C1 segment of cervical spinal cord (tissue), 14 donors: Measurements from ENCODE around the gene USP17L25.
"Not testable (repeated sequence)": the region's sequence is repeated elsewhere in the genome, so short reads cannot be mapped to it uniquely, and the experiment has no call there.

Experiments used
- DNase-seq, 14 donors: peaks; one replicate each; lab custom pipeline; 2025; lab: John Stamatoyannopoulos, UW

Gene USP17L25, protein sequence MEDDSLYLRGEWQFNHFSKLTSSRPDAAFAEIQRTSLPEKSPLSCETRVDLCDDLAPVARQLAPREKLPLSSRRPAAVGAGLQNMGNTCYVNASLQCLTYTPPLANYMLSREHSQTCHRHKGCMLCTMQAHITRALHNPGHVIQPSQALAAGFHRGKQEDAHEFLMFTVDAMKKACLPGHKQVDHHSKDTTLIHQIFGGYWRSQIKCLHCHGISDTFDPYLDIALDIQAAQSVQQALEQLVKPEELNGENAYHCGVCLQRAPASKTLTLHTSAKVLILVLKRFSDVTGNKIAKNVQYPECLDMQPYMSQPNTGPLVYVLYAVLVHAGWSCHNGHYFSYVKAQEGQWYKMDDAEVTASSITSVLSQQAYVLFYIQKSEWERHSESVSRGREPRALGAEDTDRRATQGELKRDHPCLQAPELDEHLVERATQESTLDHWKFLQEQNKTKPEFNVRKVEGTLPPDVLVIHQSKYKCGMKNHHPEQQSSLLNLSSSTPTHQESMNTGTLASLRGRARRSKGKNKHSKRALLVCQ

GRCh38 chr4:9329611-9330010 lies at the start of gene USP17L25:
TSS of gene USP17L25 (plus strand) at chr4:9329911. CDS start at chr4:9329911, 0 bp downstream.
- DNase-seq = not testable (repeated sequence)

DNA sequence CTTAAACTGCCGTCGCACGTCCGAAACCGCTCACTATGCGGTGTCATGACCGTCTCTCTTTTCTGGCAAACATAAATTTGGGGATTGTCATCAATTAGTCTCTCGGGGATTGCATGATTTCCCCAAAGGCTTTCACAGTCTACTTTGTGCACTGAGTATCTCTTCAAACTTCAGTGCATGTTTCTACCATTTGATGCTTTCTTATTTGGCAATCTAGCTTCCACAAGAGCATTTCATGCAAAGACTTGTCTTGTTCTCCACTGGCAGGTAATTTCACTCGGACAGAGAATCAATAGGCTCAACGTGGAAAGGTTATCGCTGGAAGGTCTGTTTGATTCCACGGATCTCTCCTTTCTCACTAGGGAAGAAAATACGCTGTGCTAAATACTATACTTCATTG lies 5.5 kb upstream of the USP17L25 start:
- not testable (repeated sequence) for DNase-seq

GRCh38 chr4:9324865-9325264 lies 4.8 kb upstream of the USP17L25 start, which contains the start of gene USP17L24:
TSS of gene USP17L24 (plus strand) at chr4:9325165. CDS start at chr4:9325165, 0 bp downstream.
- DNase-seq = not testable (repeated sequence)

- not testable (repeated sequence) for DNase-seq
These were observed 4.6 kb downstream of the USP17L25 start, which contains the start of gene USP17L26 for GRCh38 chr4:9334358-9334757. TSS of gene USP17L26 (plus strand) at chr4:9334658. CDS start at chr4:9334658, 0 bp downstream.

- not testable (repeated sequence) for DNase-seq
These were observed 9.4 kb downstream of the USP17L25 start, which contains the start of gene USP17L5 for GRCh38 chr4:9339103-9339502. TSS of gene USP17L5 (plus strand) at chr4:9339403. CDS start at chr4:9339403, 0 bp downstream.

- DNase-seq = not testable (repeated sequence)
These were observed 14.1 kb downstream of the USP17L25 start, which contains the start of gene USP17L27 for GRCh38 chr4:9343848-9344247. TSS of gene USP17L27 (plus strand) at chr4:9344148. CDS start at chr4:9344148, 0 bp downstream.

DNA sequence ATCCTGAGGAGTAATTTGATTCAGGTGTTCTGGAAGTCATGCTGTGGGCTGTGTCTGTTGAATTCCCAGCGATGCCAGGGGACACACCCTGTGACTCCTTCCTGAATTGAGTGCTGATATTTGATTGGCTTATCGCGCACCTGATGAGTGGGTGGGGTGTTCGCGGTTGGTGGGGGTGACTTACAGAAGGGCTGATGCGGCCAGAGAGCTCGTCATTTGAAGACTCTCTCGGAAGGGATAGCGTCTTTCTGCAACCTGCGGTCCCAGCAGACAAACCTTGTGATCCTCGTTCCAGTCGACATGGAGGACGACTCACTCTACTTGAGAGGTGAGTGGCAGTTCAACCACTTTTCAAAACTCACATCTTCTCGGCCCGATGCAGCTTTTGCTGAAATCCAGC lies 18.9 kb downstream of the USP17L25 start, which contains the start of gene USP17L28:
Gene USP17L28 (plus strand): TSS at position 301 of the 400 bp plus-strand sequence. CDS start 0 bp downstream, at position 301.
- DNase-seq = not testable (repeated sequence)

DNA sequence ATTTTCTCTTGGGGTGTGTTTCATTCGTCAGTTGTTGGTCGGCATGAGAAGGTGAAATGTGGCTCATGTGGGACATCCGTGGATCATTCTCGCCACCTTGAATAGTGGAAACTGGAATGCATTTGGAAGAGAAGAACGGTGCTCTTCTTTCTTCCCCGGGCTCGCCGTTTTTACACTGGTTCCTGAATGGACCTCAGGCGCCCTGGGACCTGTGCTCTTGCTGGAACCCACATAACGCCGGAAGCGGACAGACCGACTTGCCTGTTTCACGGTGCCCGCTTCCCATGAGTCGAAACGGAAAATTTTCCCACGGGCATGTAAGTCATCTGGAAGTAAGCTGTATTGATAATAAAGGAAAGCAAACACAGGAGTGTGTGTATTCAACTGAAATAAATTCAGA lies 21.2 kb downstream of the USP17L25 start:
- DNase-seq = not testable (repeated sequence)

DNA sequence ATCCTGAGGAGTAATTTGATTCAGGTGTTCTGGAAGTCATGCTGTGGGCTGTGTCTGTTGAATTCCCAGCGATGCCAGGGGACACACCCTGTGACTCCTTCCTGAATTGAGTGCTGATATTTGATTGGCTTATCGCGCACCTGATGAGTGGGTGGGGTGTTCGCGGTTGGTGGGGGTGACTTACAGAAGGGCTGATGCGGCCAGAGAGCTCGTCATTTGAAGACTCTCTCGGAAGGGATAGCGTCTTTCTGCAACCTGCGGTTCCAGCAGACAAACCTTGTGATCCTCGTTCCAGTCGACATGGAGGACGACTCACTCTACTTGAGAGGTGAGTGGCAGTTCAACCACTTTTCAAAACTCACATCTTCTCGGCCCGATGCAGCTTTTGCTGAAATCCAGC lies 23.6 kb downstream of the USP17L25 start, which contains the start of gene USP17L29:
Gene USP17L29 (plus strand): TSS at position 301 of the 400 bp plus-strand sequence. CDS start 0 bp downstream, at position 301.
- not testable (repeated sequence) for DNase-seq

GRCh38 chr4:9362829-9363228 lies 33.1 kb downstream of the USP17L25 start, which contains the start of gene USP17L30:
TSS of gene USP17L30 (plus strand) at chr4:9363129. CDS start at chr4:9363129, 0 bp downstream.
- DNase-seq = not testable (repeated sequence)

- DNase-seq = not testable (repeated sequence)
These were observed 50.2 kb downstream of the USP17L25 start for GRCh38 chr4:9379881-9380280.
